GM19193 (cell line): ENCODE results near the gene TRIM28.

Experiments
- POLR2A ChIP-seq: IDR thresholded peaks from 4 replicates; pipeline ENCODE4 v1.6.1; 2011; ENCODE audit not compliant: insufficient read depth, insufficient read length; ENCODE audit errors: extremely low read depth

TRIM28 gene

GRCh38 chr19:58543826-58544590 is at the start of gene TRIM28:
Gene TRIM28 (plus strand): TSS chr19:58544064. CDS start chr19:58544758, 694 bp downstream.
- TF ChIP-seq POLR2A, result peak; percentile 99

GRCh38 chr19:58497634-58498170 is 46.2 kb upstream of the TRIM28 start:
- no peak for TF ChIP-seq POLR2A

GRCh38 chr19:58498316-58499020 is 45.4 kb upstream of the TRIM28 start:
- no peak for TF ChIP-seq POLR2A

- peak; percentile 69 for TF ChIP-seq POLR2A
Measured at GRCh38 chr19:58499021-58499927, 44.6 kb upstream of the TRIM28 start.

- TF ChIP-seq POLR2A, result no peak
Measured at GRCh38 chr19:58500242-58500641, 43.6 kb upstream of the TRIM28 start.

GRCh38 chr19:58509731-58510083 is 34.2 kb upstream of the TRIM28 start:
- no peak for TF ChIP-seq POLR2A

- TF ChIP-seq POLR2A, result no peak
Measured at GRCh38 chr19:58510084-58510862, 33.6 kb upstream of the TRIM28 start.

GRCh38 chr19:58511353-58512208 is 32.3 kb upstream of the TRIM28 start, which contains the start of gene SLC27A5:
Gene SLC27A5 (minus strand): TSS chr19:58511992. CDS start chr19:58511955, 37 bp downstream.
- no peak for TF ChIP-seq POLR2A

- no peak for TF ChIP-seq POLR2A
Measured at GRCh38 chr19:58513213-58513693, 30.6 kb upstream of the TRIM28 start.

GRCh38 chr19:58513694-58514563 is 29.9 kb upstream of the TRIM28 start:
- peak; percentile 80 for TF ChIP-seq POLR2A

GRCh38 chr19:58514564-58515022 is 29.3 kb upstream of the TRIM28 start:
- TF ChIP-seq POLR2A, result no peak

GRCh38 chr19:58515259-58515658 is 28.6 kb upstream of the TRIM28 start:
- no peak for TF ChIP-seq POLR2A
